ENCODE data around the gene UBE2D4. TPM values are rescaled to one million over a fixed set of nuclear protein-coding genes. Genes with fewer than 3 reads are reported as not detected.
A peak's percentile ranks its signal among the peaks of the same experiment; 100 is the strongest.

UBE2D4 gene
- total and polyA plus RNA-seq, 9 of the 15 experiments (the other 6 are each of a cell fraction or from before 2014, with no cell fraction given), result 3.3 to 16.2 (median 7.5) TPM

GRCh38 chr7:43925984-43926797, at the start of gene UBE2D4 (continued):
- no peak for TF ChIP-seq ELK1 (CRISPR knock-in tag; IDR thresholded peaks at IDR 0.05)
- 0 out of 2 replicates have a peak, but pooled peaks have one; percentile 34 for TF ChIP-seq ZNF197 (CRISPR knock-in tag; IDR thresholded peaks at IDR 0.05; ENCODE audit: low read depth)
- TF ChIP-seq RBM14 (IDR thresholded peaks at IDR 0.05; ENCODE audit: borderline replicate concordance, insufficient read depth, low read depth, low read length), result no peak
- no peak for TF ChIP-seq ZNF184 (CRISPR knock-in tag; IDR thresholded peaks at IDR 0.05)
- peak; percentile 65; the same call in 1 of the 2 replicates for TF ChIP-seq JUN (IDR thresholded peaks at IDR 0.05; ENCODE audit: borderline replicate concordance, low read depth, low read length)
- TF ChIP-seq JUN (CRISPR knock-in tag; IDR thresholded peaks at IDR 0.05; ENCODE audit: borderline replicate concordance), result 0 out of 2 replicates have a peak, but pooled peaks have one; percentile 5
- peak; percentile 66; the same call in 1 of the 2 replicates for TF ChIP-seq ZNF24 (IDR thresholded peaks at IDR 0.05)
- TF ChIP-seq NR2C1 (IDR thresholded peaks at IDR 0.05), result no peak
- no peak for TF ChIP-seq NR2C1 (tag; IDR thresholded peaks at IDR 0.05)
- peak; percentile 87; the same call in 1 of the 2 replicates for TF ChIP-seq ZNF217 (CRISPR knock-in tag; IDR thresholded peaks at IDR 0.05)
- peak; percentile 58; the same call in 1 of the 2 replicates for TF ChIP-seq E2F1 (CRISPR knock-in tag; IDR thresholded peaks at IDR 0.05)
- TF ChIP-seq CHD2 (IDR thresholded peaks at IDR 0.05; ENCODE audit: low read depth, low read length), result peak; percentile 41
- TF ChIP-seq CTBP1 (IDR thresholded peaks at IDR 0.05; ENCODE audit: borderline replicate concordance), result peak; percentile 96; the same call in 1 of the 2 replicates
- 0 out of 2 replicates have a peak, but pooled peaks have one; percentile 37 for TF ChIP-seq ZNF740 (CRISPR knock-in tag; IDR thresholded peaks at IDR 0.05)
- TF ChIP-seq ZNF740 (tag; IDR thresholded peaks at IDR 0.05), result no peak
- TF ChIP-seq TRIM24 (IDR thresholded peaks at IDR 0.05), result peak in 1 of 2 experiments; percentile 18; a peak in 1 of 4 replicates
- TF ChIP-seq L3MBTL2 (IDR thresholded peaks at IDR 0.05), result peak; percentile 99
- TF ChIP-seq FOXJ2 (tag; IDR thresholded peaks at IDR 0.05), result no peak
- peak; percentile 35 for TF ChIP-seq TAF1 (IDR thresholded peaks at IDR 0.05; ENCODE audit: control insufficient read depth, extremely low read depth, insufficient read depth, low read length, severe bottlenecking)
- peak; percentile 66; the same call in 1 of the 2 replicates for TF ChIP-seq SMAD4 (CRISPR knock-in tag; conservative IDR thresholded peaks at IDR 0.05)
- TF ChIP-seq NR3C1 (CRISPR knock-in tag; IDR thresholded peaks at IDR 0.05), result peak; percentile 88
- peak; percentile 83 for TF ChIP-seq KLF1 (tag; IDR thresholded peaks at IDR 0.05)
- 0 out of 2 replicates have a peak, but pooled peaks have one; percentile 65 for TF ChIP-seq HEY1 (CRISPR knock-in tag; IDR thresholded peaks at IDR 0.05; ENCODE audit: borderline replicate concordance)
